Hepatocyte (in vitro differentiated cells): ENCODE data around the gene IL10RA.

Source experiments
- CTCF ChIP-seq: fragments of 200-600 bp; sonication (generic); IDR thresholded peaks from 2 replicates; pipeline ENCODE4 v1.5.1; 2016; ENCODE audit warnings: antibody characterized with exemption, mild to moderate bottlenecking; ENCODE audit not compliant: poor library complexity
- EZH2 ChIP-seq: fragments of 200-600 bp; sonication (generic); IDR thresholded peaks from 2 replicates; pipeline ENCODE4 v1.6.1; 2016; ENCODE audit warnings: antibody characterized with exemption, mild to moderate bottlenecking, borderline replicate concordance
- EZH2phosphoT487 ChIP-seq: fragments of 200-600 bp; sonication (generic); IDR thresholded peaks from one replicate; pipeline ENCODE4 v1.6.1; 2018; ENCODE audit warnings: antibody characterized with exemption, mild to moderate bottlenecking, low read depth, moderate library complexity; ENCODE audit not compliant: unreplicated experiment, severe bottlenecking

DNA sequence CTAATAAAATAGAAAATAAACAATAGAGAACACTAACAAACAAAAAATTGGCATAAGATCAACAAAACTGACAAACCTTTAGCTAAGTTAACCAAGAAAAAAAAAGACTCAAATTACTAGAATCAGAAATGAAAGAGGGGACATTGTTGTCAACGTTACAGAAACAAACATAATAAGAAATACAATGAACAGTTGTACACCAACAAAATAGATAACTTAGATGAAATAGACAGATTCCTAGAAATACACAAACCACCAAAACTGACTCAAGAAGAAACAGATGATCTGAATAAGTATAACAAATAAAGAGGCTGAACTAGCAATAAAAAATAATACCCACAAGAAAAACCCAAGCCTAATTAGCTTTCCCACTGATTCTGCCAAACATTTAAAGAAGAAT, 55.9 kb downstream of the IL10RA start:
- TF ChIP-seq CTCF (no peak), EZH2 (no peak), EZH2phosphoT487 (no peak)
